Measurements from ENCODE around the gene CERS6. TPM values are rescaled to one million over a fixed set of nuclear protein-coding genes. Genes with fewer than 3 reads are reported as not detected.

CERS6 gene
- total RNA-seq, 1 donor from 2014 or later, result 23.1 TPM

GRCh38 chr2:168723275-168723899 is 267.3 kb downstream of the CERS6 start:
- DNase-seq (ENCODE audit: low spot score), result no peak

GRCh38 chr2:168726375-168726774 is 270.3 kb downstream of the CERS6 start:
- no peak for DNase-seq (ENCODE audit: low spot score)

GRCh38 chr2:168727904-168728470 is 271.9 kb downstream of the CERS6 start:
- no peak for DNase-seq (ENCODE audit: low spot score)

DNA sequence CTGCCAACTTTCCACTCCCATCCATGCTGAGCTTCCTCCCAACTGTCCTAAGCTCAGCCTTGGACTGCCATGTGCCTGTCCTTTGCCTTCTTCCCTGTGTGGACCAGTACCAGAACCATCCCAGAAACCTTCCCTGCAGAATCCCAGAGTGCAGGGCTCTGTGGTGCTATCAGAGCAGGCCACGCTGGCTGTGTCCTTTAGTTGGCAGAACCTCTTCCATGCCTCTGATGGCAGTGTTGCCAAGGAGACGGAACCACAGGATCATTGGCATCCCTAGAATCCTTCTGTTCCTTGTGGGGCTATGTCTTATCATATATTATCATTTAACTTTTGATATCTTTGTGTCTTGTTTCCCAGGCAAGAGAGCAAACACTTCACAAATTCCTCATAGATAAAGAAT is 273.4 kb downstream of the CERS6 start:
- no peak for DNase-seq (ENCODE audit: low spot score)

DNA sequence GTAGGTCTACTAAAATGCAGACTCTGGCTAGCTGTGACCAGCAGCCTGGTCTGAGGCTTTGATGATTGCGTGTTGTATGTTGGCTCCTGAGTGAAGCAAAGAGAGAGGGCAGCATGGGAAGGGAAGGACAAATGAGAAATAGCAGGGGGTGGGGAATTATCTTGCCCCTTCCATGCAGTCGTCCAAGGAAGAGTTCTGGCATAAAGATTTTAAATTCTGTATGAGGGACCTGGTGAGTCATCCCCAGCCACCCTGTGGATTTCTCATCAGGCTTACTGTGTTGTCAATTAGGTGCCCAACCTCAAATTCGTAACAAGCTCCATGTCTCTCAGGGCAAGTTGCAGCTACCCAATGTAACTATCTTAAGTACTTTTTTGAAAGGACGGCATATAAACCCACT is 274.3 kb downstream of the CERS6 start:
- DNase-seq (ENCODE audit: low spot score), result no peak

DNA sequence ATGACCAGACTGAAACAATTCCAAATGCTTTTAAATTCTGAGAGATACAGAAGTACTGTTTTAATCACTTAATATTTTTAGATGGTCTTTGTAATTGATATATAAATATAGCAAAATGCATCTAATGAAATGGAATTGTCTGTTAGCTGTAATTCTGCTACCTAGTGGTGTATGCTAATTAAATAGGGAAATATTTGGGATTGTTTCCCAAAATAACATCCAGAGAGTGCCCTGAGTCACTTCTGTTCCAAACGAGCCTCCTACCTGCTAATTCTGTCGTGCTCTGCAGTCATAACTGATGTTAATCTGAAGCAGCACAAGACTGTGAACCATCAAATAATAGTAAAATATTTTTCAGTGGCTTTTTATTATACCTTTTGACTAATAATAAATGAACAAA is 274.9 kb downstream of the CERS6 start:
- no peak for DNase-seq (ENCODE audit: low spot score)

DNA sequence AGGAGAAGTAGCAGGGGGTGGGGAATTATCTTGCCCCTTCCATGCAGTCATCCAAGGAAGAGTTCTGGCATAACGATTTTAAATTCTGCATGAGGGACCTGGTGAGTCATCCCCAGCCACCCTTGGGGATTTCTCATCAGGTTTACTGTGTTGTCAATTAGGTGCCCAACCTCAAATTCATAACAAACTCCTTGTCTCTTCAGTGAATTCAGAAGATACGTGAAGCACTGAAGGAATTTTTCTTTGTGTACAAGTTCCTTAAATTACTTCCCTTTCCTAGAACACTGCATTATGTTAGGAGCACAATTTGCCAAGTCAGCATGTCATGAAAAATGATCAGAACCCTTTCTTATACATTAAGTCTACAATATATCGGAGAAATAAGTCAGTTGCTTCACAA is 275.5 kb downstream of the CERS6 start:
- no peak for DNase-seq (ENCODE audit: low spot score)

DNA sequence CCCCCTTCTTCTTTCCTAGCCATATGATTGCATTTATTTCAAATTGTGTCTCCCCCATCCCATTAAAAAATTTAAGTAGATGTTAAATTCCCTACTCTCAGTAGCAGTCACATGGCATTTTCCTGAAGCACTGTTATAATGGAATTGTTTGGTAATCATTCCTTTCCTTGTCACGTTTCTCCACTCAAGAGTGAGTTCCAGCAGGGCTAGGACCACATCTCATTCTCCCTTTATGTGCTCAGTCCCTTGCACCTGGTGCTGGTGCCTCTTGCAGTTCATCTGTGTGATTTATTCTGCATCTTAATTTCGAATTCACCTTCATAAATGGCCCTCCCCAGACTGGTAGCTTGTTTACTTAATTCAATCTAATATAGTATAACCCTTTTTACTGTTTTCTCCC is 276.0 kb downstream of the CERS6 start:
- DNase-seq (ENCODE audit: low spot score), result no peak

DNA sequence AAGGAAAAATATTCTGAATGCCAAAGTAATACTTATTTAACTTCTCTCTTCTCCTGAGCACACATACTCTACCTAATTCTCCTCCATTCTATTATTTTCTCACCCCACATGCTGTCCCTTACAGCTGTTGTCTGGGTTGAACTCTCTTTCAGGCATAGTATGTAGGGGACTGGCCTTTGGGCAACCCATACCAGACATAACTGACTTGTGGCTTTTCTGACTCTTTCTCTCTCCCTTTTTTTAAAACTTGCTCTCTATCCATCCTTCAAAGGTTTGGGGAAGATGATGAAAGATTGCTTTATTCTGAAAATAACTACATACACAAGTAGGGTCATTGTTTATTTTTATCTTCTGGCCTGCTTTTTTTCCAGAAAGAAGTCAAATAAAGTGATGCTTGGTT is 276.4 kb downstream of the CERS6 start:
- no peak for DNase-seq (ENCODE audit: low spot score)

- no peak for DNase-seq (ENCODE audit: low spot score)
Observed at GRCh38 chr2:168734199-168734760, 278.2 kb downstream of the CERS6 start.

GRCh38 chr2:168736649-168737445 is 280.8 kb downstream of the CERS6 start:
- DNase-seq (ENCODE audit: low spot score), result no peak

DNA sequence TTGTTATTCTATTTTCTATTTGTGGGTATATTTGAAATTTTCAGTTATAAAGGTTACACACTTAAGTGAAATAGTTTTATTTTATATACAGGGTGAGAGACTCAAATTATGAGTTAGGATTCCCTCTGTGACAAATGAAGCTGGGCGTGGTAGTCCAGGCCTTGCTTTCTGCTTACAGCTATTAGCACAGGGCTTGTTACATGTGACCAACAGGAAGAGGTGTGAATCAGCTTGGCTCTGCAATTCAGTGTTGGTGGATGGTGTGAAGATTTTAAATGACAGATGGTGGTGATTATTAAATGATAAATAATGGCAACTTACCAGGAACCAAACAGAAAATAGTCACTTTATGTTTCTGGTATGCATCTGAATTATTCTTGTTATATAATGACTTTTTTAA is 282.0 kb downstream of the CERS6 start:
- DNase-seq (ENCODE audit: low spot score), result no peak

GRCh38 chr2:168740360-168740759 is 284.3 kb downstream of the CERS6 start:
- DNase-seq (ENCODE audit: low spot score), result no peak

DNA sequence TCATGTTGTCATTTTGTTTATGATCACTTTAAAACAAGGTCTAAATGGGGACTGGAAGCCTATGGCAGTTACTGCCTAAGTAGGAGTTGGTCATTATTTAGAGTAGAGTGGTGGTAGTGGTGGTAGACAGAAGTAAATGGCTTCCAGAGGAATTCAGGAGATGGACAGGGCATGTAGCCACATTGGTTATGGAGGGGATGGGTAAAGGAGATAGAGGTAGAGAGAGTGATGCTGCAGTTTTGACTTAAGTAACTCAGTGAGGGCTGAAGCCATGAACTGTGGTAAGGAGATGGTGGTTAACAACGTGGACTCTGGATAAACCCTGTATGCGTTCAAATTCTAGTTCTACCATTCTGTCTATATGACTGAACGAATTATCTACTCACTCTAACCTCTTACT is 284.7 kb downstream of the CERS6 start:
- no peak for DNase-seq (ENCODE audit: low spot score)

DNA sequence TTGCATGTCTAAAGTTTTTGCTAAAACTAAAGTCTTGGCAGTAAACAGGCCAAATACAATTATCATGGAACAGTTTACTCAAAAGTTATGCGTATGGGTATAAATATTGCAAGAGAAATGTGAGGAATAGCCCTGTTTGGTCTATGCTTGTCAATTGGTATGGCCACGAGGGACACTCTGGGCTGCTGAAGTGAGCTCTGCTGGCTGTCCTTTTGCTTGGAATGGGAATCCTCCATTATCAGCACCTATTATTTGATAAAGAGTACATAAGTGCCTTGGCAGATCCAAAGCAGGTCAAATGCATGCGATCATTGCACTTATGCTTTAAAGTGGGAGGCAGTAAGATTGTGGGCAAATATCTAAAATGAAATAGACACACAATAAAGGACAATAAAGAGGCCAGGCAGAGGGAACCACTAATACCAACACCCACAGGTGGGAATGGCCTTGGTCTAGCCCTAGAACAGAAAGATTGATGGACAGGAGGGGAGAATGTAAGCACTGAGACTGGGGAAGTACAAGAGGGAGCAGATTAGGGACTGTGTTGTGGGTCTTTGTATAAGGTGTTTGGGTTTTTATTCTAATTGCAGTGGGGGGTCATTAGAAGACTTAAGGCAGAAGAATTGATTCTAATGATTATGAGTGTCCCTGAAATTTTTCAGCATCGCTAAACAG is 286.3 kb downstream of the CERS6 start:
- no peak for DNase-seq (ENCODE audit: low spot score)

DNA sequence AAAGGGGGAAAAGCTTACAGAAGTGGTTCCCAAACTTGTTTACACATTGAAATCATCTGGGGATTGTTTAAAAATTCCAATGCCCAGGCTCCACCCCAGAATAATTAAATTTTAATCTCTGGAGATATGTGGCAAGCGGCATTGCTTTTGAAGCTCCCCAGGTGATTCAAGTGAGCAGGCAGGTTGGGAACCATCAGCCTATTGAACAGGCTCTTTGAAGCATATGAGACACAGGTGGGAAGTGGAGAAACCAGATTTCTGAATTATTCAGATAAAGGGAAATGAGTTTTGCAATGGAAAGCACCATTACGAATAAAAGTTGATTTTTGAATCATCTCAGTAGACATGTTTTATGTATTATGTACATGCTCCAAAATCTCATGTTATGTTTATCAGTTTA is 288.8 kb downstream of the CERS6 start:
- DNase-seq (ENCODE audit: low spot score), result no peak

DNA sequence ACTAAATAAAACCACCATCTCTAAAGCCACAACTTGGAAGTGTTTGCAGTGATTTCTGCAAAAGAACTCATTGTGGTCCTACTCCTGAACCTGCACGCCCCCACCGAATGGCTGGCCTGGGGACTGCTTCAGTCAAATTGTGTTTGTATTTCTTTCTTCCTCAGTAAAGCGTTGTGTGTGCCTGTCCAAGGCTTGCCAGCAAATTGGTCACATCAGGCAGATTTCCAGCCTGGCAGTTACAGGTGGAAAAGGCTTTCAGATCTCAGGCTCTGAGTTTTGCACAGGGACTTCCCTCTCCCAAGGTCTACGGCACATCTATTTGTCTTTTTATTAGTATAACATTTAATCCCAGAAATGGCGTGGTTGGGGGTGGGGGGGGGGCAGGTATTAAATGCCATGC is 292.4 kb downstream of the CERS6 start:
- no peak for DNase-seq (ENCODE audit: low spot score)

DNA sequence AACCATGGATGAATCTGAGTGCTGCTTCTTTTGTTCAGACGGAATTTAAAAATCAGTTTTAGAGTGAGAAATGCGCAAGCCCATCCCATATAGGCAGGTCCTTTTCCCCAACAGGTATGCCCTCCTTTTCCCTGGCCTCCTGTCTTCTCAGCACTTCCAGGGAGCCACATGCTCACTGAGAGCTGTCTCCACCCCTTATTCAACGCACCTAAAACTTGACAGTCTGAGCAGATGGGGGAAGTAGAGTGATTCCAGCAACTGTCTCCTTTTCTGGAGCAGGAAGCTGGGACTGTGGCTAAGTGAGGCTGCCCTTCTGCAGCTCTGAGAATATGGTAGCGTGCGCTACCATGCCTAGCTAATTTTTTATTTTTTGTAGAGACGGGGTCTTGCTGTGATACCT is 293.2 kb downstream of the CERS6 start:
- DNase-seq (ENCODE audit: low spot score), result no peak

DNA sequence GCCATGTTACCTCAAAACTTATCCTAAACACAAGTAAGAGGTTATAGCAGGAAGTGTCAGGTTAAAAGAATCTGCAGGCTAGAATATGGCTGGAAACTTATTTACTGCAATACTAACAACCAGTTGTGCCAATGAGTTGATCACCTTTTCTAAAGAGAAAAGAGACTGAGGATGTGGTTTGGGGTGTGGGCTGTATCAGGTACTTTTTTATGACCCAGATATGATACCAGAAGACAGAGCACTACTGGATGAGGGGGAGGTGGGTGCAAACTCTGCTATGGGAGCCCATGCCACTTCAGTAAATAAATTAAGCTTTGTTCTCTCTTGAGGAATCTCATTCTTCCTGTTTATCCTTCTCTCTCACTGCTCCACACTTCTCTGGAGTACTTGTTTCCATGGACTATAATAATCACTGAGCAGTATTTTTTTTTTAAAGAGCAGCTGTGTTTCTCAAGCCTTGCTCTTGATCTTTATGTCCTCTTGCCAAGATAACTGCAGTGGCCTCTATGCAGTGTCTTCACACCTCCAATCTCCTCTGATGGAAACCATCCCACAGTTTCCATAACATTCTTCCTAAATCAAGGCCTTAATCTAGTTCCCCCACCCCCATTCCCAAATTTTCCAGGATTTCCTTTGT is 295.1 kb downstream of the CERS6 start:
- DNase-seq (ENCODE audit: low spot score), result no peak

GRCh38 chr2:168752361-168752760 is 296.3 kb downstream of the CERS6 start:
- DNase-seq (ENCODE audit: low spot score), result no peak

- no peak for DNase-seq (ENCODE audit: low spot score)
Observed at GRCh38 chr2:168753765-168754329, 297.8 kb downstream of the CERS6 start.

Measured in mesenteric fat pad (tissue), 1 donor.